IMR-90 (cell line): ENCODE data around the gene CD99L2. TPM values are rescaled to one million over a fixed set of nuclear protein-coding genes. Genes with fewer than 3 reads are reported as not detected.

Experiments used
- ATAC-seq: fragments of 200-7000 bp; cut with Tn5 transposase; 2 replicates; pipeline ENCODE4 v1.9.1; 2020; ENCODE audit warnings: low read depth, mild to moderate bottlenecking, moderate library complexity
- BruUV-seq: library from RNA; stranded (reverse); fragments of 400-500 nt; replicated peaks from 2 replicates; lab custom pipeline; 2021; lab: Mats Ljungman, UMichigan
- CTCF ChIA-PET: fragments of 300-600 bp; formaldehyde crosslinking; extraction: SDS; loops from one replicate; lab custom pipeline; 2021; ENCODE audit warnings: antibody characterized with exemption; lab: Yijun Ruan, JAX
- POLR2A ChIA-PET: fragments of 300-600 bp; sonication (Branson Sonifier 250); formaldehyde crosslinking; loops from one replicate; lab custom pipeline; 2022; ENCODE audit warnings: antibody characterized with exemption; ENCODE audit not compliant: unreplicated experiment; lab: Charles Lee
- DNase-seq: peaks from one replicate; pipeline ENCODE4 v3.0.0; 2013
- H2AFZ ChIP-seq: replicated peaks from 2 replicates; pipeline ENCODE3; 2013; ENCODE audit warnings: low read length, mild to moderate bottlenecking; ENCODE audit not compliant: poor library complexity
- H2AK5ac ChIP-seq: 2 replicates; pipeline ENCODE4 v1.6.1; 2013; ENCODE audit warnings: low read depth, low read length, inconsistent platforms
- H2AK9ac ChIP-seq: replicated peaks from 2 replicates; pipeline ENCODE3; 2013; ENCODE audit warnings: mild to moderate bottlenecking, low read depth, low read length, moderate library complexity; ENCODE audit not compliant: poor library complexity
- H2BK120ac ChIP-seq: 2 replicates; pipeline ENCODE4 v1.6.1; 2013; ENCODE audit warnings: low read depth, low read length, inconsistent platforms
- H2BK15ac ChIP-seq: 3 replicates; pipeline ENCODE4 v1.6.1; 2013; ENCODE audit warnings: low read depth, low read length, inconsistent platforms
- H2BK20ac ChIP-seq: 2 replicates; pipeline ENCODE4 v1.6.1; 2013; ENCODE audit warnings: low read depth, mild to moderate bottlenecking, inconsistent platforms, low read length, moderate library complexity
- H2BK5ac ChIP-seq: 2 replicates; pipeline ENCODE4 v1.6.1; 2013; ENCODE audit warnings: mild to moderate bottlenecking, low read depth, low read length, inconsistent platforms; ENCODE audit not compliant: poor library complexity, severe bottlenecking
- H3K14ac ChIP-seq: replicated peaks from 2 replicates; pipeline ENCODE4 v1.6.1; 2013; ENCODE audit warnings: low read depth, low read length, inconsistent platforms
- H3K18ac ChIP-seq: 2 replicates; pipeline ENCODE4 v1.6.1; 2013; ENCODE audit warnings: low read depth, low read length, control low read depth
- H3K23ac ChIP-seq: 2 replicates; pipeline ENCODE4 v1.6.1; 2013; ENCODE audit warnings: low read depth, low read length, inconsistent platforms
- H3K27ac ChIP-seq: 2 replicates; pipeline ENCODE4 v1.5.1; 2013; ENCODE audit warnings: mild to moderate bottlenecking, control low read depth, low read length; ENCODE audit not compliant: insufficient read depth
- H3K27me3 ChIP-seq: 2 replicates; pipeline ENCODE4 v1.6.1; 2013; ENCODE audit warnings: low read length; ENCODE audit not compliant: control insufficient read depth, insufficient read depth
- H3K36me3 ChIP-seq: 2 replicates; pipeline ENCODE4 v1.6.1; 2013; ENCODE audit warnings: low read length, mixed read lengths; ENCODE audit not compliant: control insufficient read depth, insufficient read depth
- H3K4ac ChIP-seq: 2 replicates; pipeline ENCODE4 v1.6.1; 2013; ENCODE audit warnings: low read depth, low read length, inconsistent platforms
- H3K4me1 ChIP-seq: 2 replicates; pipeline ENCODE4 v1.6.1; 2013; ENCODE audit warnings: low read length, mixed read lengths; ENCODE audit not compliant: control insufficient read depth, insufficient read depth
- H3K4me2 ChIP-seq: 2 replicates; pipeline ENCODE4 v1.6.1; 2013; ENCODE audit warnings: low read depth, mild to moderate bottlenecking, control low read depth, low read length, moderate library complexity
- H3K4me3 ChIP-seq: 2 replicates; pipeline ENCODE4 v1.5.1; 2013; ENCODE audit warnings: low read depth, mild to moderate bottlenecking, control low read depth, low read length, moderate library complexity; ENCODE audit not compliant: insufficient read depth
- H3K56ac ChIP-seq: 2 replicates; pipeline ENCODE4 v1.6.1; 2013; ENCODE audit warnings: low read length, inconsistent platforms; ENCODE audit not compliant: insufficient read depth; ENCODE audit errors: extremely low read depth
- H3K79me1 ChIP-seq, 2 experiments: 2 replicates each; pipeline ENCODE4 v1.6.1; 2013; ENCODE audit warnings: low read length in 2 of 2, inconsistent platforms in 1 of 2, low read depth in 1 of 2
- H3K9ac ChIP-seq: 2 replicates; pipeline ENCODE4 v1.6.1; 2013; ENCODE audit warnings: low read depth, low read length, control low read depth
- H3K9me1 ChIP-seq: 2 replicates; pipeline ENCODE4 v1.6.1; 2013; ENCODE audit warnings: low read length, inconsistent platforms; ENCODE audit not compliant: insufficient read depth
- H3K9me3 ChIP-seq: 2 replicates; pipeline ENCODE4 v1.6.1; 2013; ENCODE audit warnings: low read length; ENCODE audit not compliant: control insufficient read depth, insufficient read depth
- H4K20me1 ChIP-seq: 2 replicates; pipeline ENCODE4 v1.6.1; 2013; ENCODE audit warnings: low read length, inconsistent platforms; ENCODE audit not compliant: insufficient read depth
- H4K5ac ChIP-seq: 2 replicates; pipeline ENCODE4 v1.6.1; 2013; ENCODE audit warnings: mild to moderate bottlenecking, low read depth, low read length, control low read depth
- H4K8ac ChIP-seq, 2 experiments: 2 replicates each; pipeline ENCODE4 v1.6.1; 2013; ENCODE audit warnings: low read depth in 2 of 2, low read length in 2 of 2, control low read depth in 1 of 2, inconsistent platforms in 1 of 2
- H4K91ac ChIP-seq: 2 replicates; pipeline ENCODE4 v1.6.1; 2013; ENCODE audit warnings: low read depth, low read length, inconsistent platforms; ENCODE audit not compliant: insufficient read depth
- BHLHE40 ChIP-seq: fragments of 150-350 bp; IDR thresholded peaks from 2 replicates; pipeline ENCODE4 v1.6.1; 2016; ENCODE audit warnings: mild to moderate bottlenecking, low read depth, low read length
- CHD1 ChIP-seq: IDR thresholded peaks from 2 replicates; pipeline ENCODE4 v1.6.1; 2012; ENCODE audit warnings: low read depth, low read length, improper control_type of control experiment
- MAZ ChIP-seq: IDR thresholded peaks from 2 replicates; pipeline ENCODE4 v1.6.1; 2012; ENCODE audit warnings: low read depth, mild to moderate bottlenecking, low read length, improper control_type of control experiment, moderate library complexity, borderline replicate concordance
- RAD21 ChIP-seq: IDR thresholded peaks from 2 replicates; pipeline ENCODE4 v1.6.1; 2012; ENCODE audit warnings: low read length, improper control_type of control experiment
- RFX5 ChIP-seq: IDR thresholded peaks from 2 replicates; pipeline ENCODE4 v1.8.0; 2012; ENCODE audit warnings: low read depth, mild to moderate bottlenecking, low read length, moderate library complexity
- SMC3 ChIP-seq: fragments of 150-350 bp; IDR thresholded peaks from 2 replicates; pipeline ENCODE4 v1.6.1; 2016; ENCODE audit warnings: low read depth, mild to moderate bottlenecking, antibody characterized with exemption, low read length, moderate library complexity
- WGBS, 2 experiments: methylation state at CpG; one replicate each; pipeline versions ENCODE4 v1.1.5 to v1.1.7; 2013; ENCODE audit warnings: missing lambda C conversion rate in 2 of 2; ENCODE audit not compliant: insufficient read length in 1 of 2; ENCODE audit errors: extremely low coverage in 2 of 2; 5-methylcytosine and 5-hydroxymethylcytosine counted together
- dilution Hi-C: fragments of 300-500 bp; cut with HindIII; formaldehyde crosslinking; loops from one replicate; pipeline ENCODE4 v1.14.3; 2018; ENCODE audit warnings: low sequenced_read_pairs; ENCODE audit not compliant: unreplicated experiment
- in situ Hi-C: fragments of 300-500 bp; cut with MboI; formaldehyde crosslinking; loops from 3 replicates; pipeline ENCODE4 v1.14.3; 2019; ENCODE audit warnings: low sequenced_read_pairs, inconsistent platforms, mixed read lengths
- intact Hi-C: fragments of 100-400 bp; cut with micrococcal nuclease; formaldehyde crosslinking; loops from 2 replicates; pipeline ENCODE4 v1.10.0; 2022
- polyA plus RNA-seq, 3 experiments: library from polyadenylated mRNA; depleted of rRNA; stranded (reverse); fragments of >200 nt; gene quantifications; 2 replicates each; pipeline ENCODE4 v1.2.3, GENCODE V29; 2012; ENCODE audit warnings: low replicate concordance in 1 of 3
- total RNA-seq: library from RNA; depleted of rRNA; stranded (reverse); fragments of >200 nt; gene quantifications from 2 replicates; pipeline ENCODE4 v1.2.3, GENCODE V29; 2012

The CD99L2 gene
- total and polyA plus RNA-seq, 2 of the 4 experiments (the other 2 are of a cell fraction): 17.4 to 41.4 TPM

GRCh38 chrX:150944233-150944632 is 45.8 kb upstream of the CD99L2 start:
- Histone ChIP-seq H3K14ac (no peak overlapping the region), H3K4me2 (no peak overlapping the region), H2BK120ac (no peak overlapping the region), H2BK15ac (no peak overlapping the region), H3K18ac (no peak overlapping the region), H3K79me1 (no peaks in the 10 kb centered on the region), H3K4me3 (no peak overlapping the region), H4K8ac (no peak overlapping the region), H3K4ac (no peak overlapping the region), H2BK20ac (no peak overlapping the region), H3K9me1 (no peaks in the 10 kb centered on the region), H2AFZ (no peak overlapping the region), H4K91ac (no peak overlapping the region), H3K27me3 (peaks cover 2% of the 10 kb centered on the region; the same call in 1 of the 2 replicates), H3K56ac (no peak overlapping the region), H4K5ac (no peak overlapping the region), H2BK5ac (no peak overlapping the region), H3K27ac (no peak overlapping the region), H3K36me3 (no peaks in the 10 kb centered on the region), H2AK5ac (no peak overlapping the region), H3K9me3 (no peaks in the 10 kb centered on the region; the same call in 1 of the 2 replicates), H3K23ac (no peak overlapping the region), H3K9ac (no peak overlapping the region), H2AK9ac (no peak overlapping the region), H3K4me1 (no peaks in the 10 kb centered on the region), H4K20me1 (no peaks in the 10 kb centered on the region)
- WGBS, 2 experiments: no CpG with 5 or more reads among the region's 3 CpGs
- ChIA-PET CTCF (no interaction called here), POLR2A (no interaction called here)
- DNase-seq (no peak), ATAC-seq (no peak)
- no TSS peak for BruUV-seq
- in situ Hi-C loops: no loop called here
- intact Hi-C loops: no loop called here
- TF ChIP-seq RAD21: no peak
- TF ChIP-seq RFX5: no peak
- no peak for TF ChIP-seq MAZ
- no peak for TF ChIP-seq BHLHE40
- TF ChIP-seq CHD1: no peak
- no peak for TF ChIP-seq SMC3
- dilution Hi-C loops: no loop called here
